HepG2 (cell line): ENCODE results near the gene SLC25A47. TPM values are rescaled to one million over a fixed set of nuclear protein-coding genes. Genes with fewer than 3 reads are reported as not detected.

Source experiments
- ATAC-seq: fragments of 200-7000 bp; cut with Tn5 transposase; 3 replicates; pipeline ENCODE4 v1.9.1; 2020; ENCODE audit warnings: mild to moderate bottlenecking, moderate library complexity
- BruUV-seq: library from RNA; stranded (reverse); fragments of 400-500 nt; replicated peaks from 2 replicates; lab custom pipeline; 2021; lab: Mats Ljungman, UMichigan
- CTCF ChIA-PET: fragments of 300-600 bp; formaldehyde crosslinking; extraction: SDS; loops from one replicate; lab custom pipeline; 2021; ENCODE audit warnings: low total read pairs, inconsistent platforms, low intra/inter-chr PET ratio; lab: Yijun Ruan, JAX
- POLR2A ChIA-PET: fragments of 350-600 bp; sonication (Branson Sonifier 250); formaldehyde crosslinking; loops from one replicate; lab custom pipeline; 2020; ENCODE audit warnings: antibody characterized with exemption, inconsistent platforms; lab: Yijun Ruan, JAX
- DNase-seq: peaks from one replicate; pipeline ENCODE4 v3.0.0-alpha.2; 2015; ENCODE audit warnings: low spot score
- FAIRE-seq: peaks from 3 replicates; lab custom pipeline; 2011; peaks lifted over from hg19 to GRCh38; lab: Jason Lieb, UNC
- H2AFZ ChIP-seq: one replicate; pipeline ENCODE4 v1.6.1; 2011; ENCODE audit warnings: low read length, inconsistent platforms
- H3K27ac ChIP-seq: fragments of 300-600 bp; 3 replicates; pipeline ENCODE4 v1.8.0; 2011; ENCODE audit warnings: mixed run types, mild to moderate bottlenecking, mixed read lengths, low read length, inconsistent platforms; ENCODE audit not compliant: insufficient read depth; ENCODE audit errors: extremely low read length
- H3K27me3 ChIP-seq, 2 experiments: fragments of 200-600 bp in 1 of 2; 2 replicates in 1 of 2; 3 replicates in 1 of 2; pipeline versions ENCODE4 v1.6.0 to v1.8.0; 2011; ENCODE audit warnings: low read length in 2 of 2, mild to moderate bottlenecking in 2 of 2, moderate library complexity in 2 of 2, inconsistent platforms in 1 of 2; ENCODE audit not compliant: insufficient read depth in 2 of 2, control insufficient read depth in 1 of 2
- H3K36me3 ChIP-seq, 2 experiments: fragments of 200-600 bp in 1 of 2; replicated peaks in 1 of 2; 2 replicates in 1 of 2; 3 replicates in 1 of 2; pipeline versions ENCODE4 v1.5.1 to v1.8.0; 2011; ENCODE audit warnings: low read length in 2 of 2, inconsistent platforms in 1 of 2; ENCODE audit not compliant: insufficient read depth in 2 of 2, control insufficient read depth in 1 of 2
- H3K4me1 ChIP-seq: 2 replicates; pipeline ENCODE4 v1.5.1; 2012; ENCODE audit warnings: low read length, inconsistent platforms; ENCODE audit not compliant: insufficient read depth
- H3K4me2 ChIP-seq: 2 replicates; pipeline ENCODE4 v1.6.0; 2011; ENCODE audit warnings: low read depth, low read length, inconsistent platforms
- H3K4me3 ChIP-seq, 3 experiments: fragments of 200-600 bp in 1 of 3; sonication (generic), shearing (Covaris generic) in 1 of 3; replicated peaks in 1 of 3; 2 replicates each; pipeline ENCODE4 v1.5.1; 2011 to 2016; ENCODE audit warnings: low read length in 3 of 3, inconsistent platforms in 2 of 3, low read depth in 2 of 3, mild to moderate bottlenecking in 2 of 3, control low read depth in 1 of 3, mixed read lengths in 1 of 3; ENCODE audit not compliant: insufficient read depth in 1 of 3
- H3K79me2 ChIP-seq: one replicate; pipeline ENCODE4 v1.6.1; 2011; ENCODE audit warnings: low read length, inconsistent platforms; ENCODE audit not compliant: insufficient read depth
- H3K9ac ChIP-seq: 2 replicates; pipeline ENCODE4 v1.6.0; 2011; ENCODE audit warnings: mild to moderate bottlenecking, low read depth, low read length, inconsistent platforms; ENCODE audit not compliant: insufficient read depth
- H3K9me3 ChIP-seq: 2 replicates; pipeline ENCODE4 v1.5.1; 2012; ENCODE audit warnings: mild to moderate bottlenecking, low read length
- H4K20me1 ChIP-seq: 2 replicates; pipeline ENCODE4 v1.6.0; 2011; ENCODE audit warnings: inconsistent platforms, mild to moderate bottlenecking, low read length, moderate library complexity; ENCODE audit not compliant: insufficient read depth
- ASH2L ChIP-seq: fragments of 300-600, 200-600 bp; sonication (generic); IDR thresholded peaks from 2 replicates; pipeline ENCODE4 v1.7.0; 2017; ENCODE audit warnings: low read depth, mild to moderate bottlenecking, moderate library complexity, mixed read lengths, low read length; ENCODE audit not compliant: insufficient read length
- CCAR2 ChIP-seq: fragments of 200-400 bp; formaldehyde crosslinking; optimal IDR thresholded peaks from 2 replicates; pipeline ENCODE3; 2018; ENCODE audit warnings: low read depth, mild to moderate bottlenecking, low read length, moderate library complexity
- CTCF ChIP-seq: sonication (generic); formaldehyde crosslinking; IDR thresholded peaks from 2 replicates; pipeline ENCODE4 v1.5.0; 2020; ENCODE audit warnings: mild to moderate bottlenecking, missing genetic modification reagents, moderate library complexity
- HNRNPL ChIP-seq: fragments of 200-400 bp; formaldehyde crosslinking; IDR thresholded peaks from 2 replicates; pipeline ENCODE4 v1.6.1; 2017; ENCODE audit warnings: mild to moderate bottlenecking, low read depth, low read length
- RBM22 ChIP-seq: fragments of 200-400 bp; formaldehyde crosslinking; optimal IDR thresholded peaks from 2 replicates; pipeline ENCODE3; 2017; ENCODE audit warnings: mild to moderate bottlenecking, low read length, moderate library complexity
- WGBS: methylation state at CpG from one replicate; pipeline ENCODE4 v1.1.6; 2017; ENCODE audit warnings: low lambda C conversion rate; 5-methylcytosine and 5-hydroxymethylcytosine counted together
- in situ Hi-C: cut with HindIII; loops from 2 replicates; pipeline ENCODE4 v1.10.0; 2017; ENCODE audit warnings: low pct_unique_long_range_greater_than_20kb; ENCODE audit not compliant: extremely low pct_ligation_motif_present
- intact Hi-C: fragments of 100-400 bp; cut with micrococcal nuclease; formaldehyde crosslinking; loops from one replicate; pipeline ENCODE4 v1.10.0; 2022; ENCODE audit not compliant: unreplicated experiment
- polyA plus RNA-seq, 8 experiments: library from polyadenylated mRNA; depleted of rRNA in 3 of 8; stranded (reverse) in 7 of 8; unstranded in 1 of 8; fragments of >200 nt; fragmentation: Illumina TruSeq in 4 of 8; extraction: Trizol in 4 of 8; gene quantifications; 2 replicates each; pipeline versions ENCODE4 v1.2.1 to v1.2.3, GENCODE V29; 2011 to 2016; ENCODE audit warnings: low read depth in 4 of 8, missing spikeins in 1 of 8, mixed read lengths in 1 of 8; ENCODE audit not compliant: insufficient read depth in 1 of 8
- total RNA-seq, 5 experiments: library from RNA; depleted of rRNA; stranded (reverse); fragments of >200 nt; fragmentation: Illumina TruSeq; extraction: Trizol; gene quantifications; 2 replicates each; pipeline ENCODE4 v1.2.3, GENCODE V29; 2016; ENCODE audit warnings: low read depth in 1 of 5
- TF ChIP-seq, protein P1 (sequence below): sonication (generic); formaldehyde crosslinking; IDR thresholded peaks from 2 replicates; pipeline ENCODE4 v1.8.0; 2022; ENCODE audit warnings: mild to moderate bottlenecking, missing genetic modification reagents
- TF ChIP-seq, protein P2 (sequence below): sonication (generic); formaldehyde crosslinking; IDR thresholded peaks from 2 replicates; pipeline ENCODE4 v1.5.1; 2020; ENCODE audit warnings: mild to moderate bottlenecking, missing genetic modification reagents, moderate library complexity

Gene SLC25A47
- total and polyA plus RNA-seq, 2 of the 13 experiments (the other 11 are each of a cell fraction or from before 2014, with no cell fraction given) = 1.0 to 1.7 TPM

DNA sequence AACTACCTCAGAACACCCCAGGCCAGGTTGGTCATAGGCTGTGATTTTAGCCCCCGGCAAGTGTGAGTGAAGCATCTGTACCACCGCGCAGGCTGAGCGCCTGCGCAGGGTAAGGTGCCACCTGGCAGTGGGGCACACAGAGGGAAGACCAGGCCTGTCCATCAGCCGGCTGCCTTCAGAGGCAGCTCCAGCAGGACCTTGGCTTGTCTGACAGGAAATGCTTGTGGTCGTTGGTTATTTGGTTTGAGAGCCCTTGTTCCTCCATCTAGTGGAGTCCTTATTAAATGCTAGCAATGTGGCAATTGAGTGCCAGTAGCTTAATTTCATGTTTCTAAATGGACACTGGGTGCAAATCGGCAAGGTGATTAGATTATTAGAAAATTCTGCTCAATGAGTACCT, 44.4 kb upstream of the SLC25A47 start:
- FAIRE-seq (no peak), ATAC-seq (peak; percentile 54), DNase-seq (peak; percentile 40)
- no peak overlapping the region for H2AFZ ChIP-seq
- H4K20me1 ChIP-seq = peaks cover 27% of the 10 kb centered on the region
- peak overlapping the region; percentile 47 for H3K27ac ChIP-seq
- no TSS peak for BruUV-seq
- H3K9ac ChIP-seq = peak overlapping the region; percentile 2; the same call in 1 of the 2 replicates
- ChIA-PET CTCF (no interaction called here), POLR2A (interaction anchor here (1.2 kb wide), 1 partner anchor 31 kb away, joined by 3 read pairs; no protein-coding TSS in a partner anchor)
- H3K79me2 ChIP-seq = peaks cover 63% of the 10 kb centered on the region
- 61% methylated on average over 3 of the region's 8 CpGs for WGBS
- no peak overlapping the region for H3K4me3 ChIP-seq
- peaks cover 15 to 45% of the 10 kb centered on the region in 2 experiments for H3K36me3 ChIP-seq
- no peaks in the 10 kb centered on the region for H3K9me3 ChIP-seq
- in situ Hi-C loops (no loop called here), intact Hi-C loops (no loop called here)
- 0 out of 2 replicates have a peak overlapping the region, but pooled peaks have one; percentile 30 for H3K4me2 ChIP-seq
- peaks cover 51% of the 10 kb centered on the region for H3K4me1 ChIP-seq
- TF ChIP-seq CTCF (peak; percentile 21; the same call in 1 of the 2 replicates), ASH2L (peak; percentile 3), RBM22 (peak; percentile 54), HNRNPL (0 out of 2 replicates have a peak, but pooled peaks have one; percentile 55), CCAR2 (no peak)
- TF ChIP-seq, protein P1, sequence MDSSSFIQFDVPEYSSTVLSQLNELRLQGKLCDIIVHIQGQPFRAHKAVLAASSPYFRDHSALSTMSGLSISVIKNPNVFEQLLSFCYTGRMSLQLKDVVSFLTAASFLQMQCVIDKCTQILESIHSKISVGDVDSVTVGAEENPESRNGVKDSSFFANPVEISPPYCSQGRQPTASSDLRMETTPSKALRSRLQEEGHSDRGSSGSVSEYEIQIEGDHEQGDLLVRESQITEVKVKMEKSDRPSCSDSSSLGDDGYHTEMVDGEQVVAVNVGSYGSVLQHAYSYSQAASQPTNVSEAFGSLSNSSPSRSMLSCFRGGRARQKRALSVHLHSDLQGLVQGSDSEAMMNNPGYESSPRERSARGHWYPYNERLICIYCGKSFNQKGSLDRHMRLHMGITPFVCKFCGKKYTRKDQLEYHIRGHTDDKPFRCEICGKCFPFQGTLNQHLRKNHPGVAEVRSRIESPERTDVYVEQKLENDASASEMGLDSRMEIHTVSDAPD = no peak
- TF ChIP-seq, protein P2, sequence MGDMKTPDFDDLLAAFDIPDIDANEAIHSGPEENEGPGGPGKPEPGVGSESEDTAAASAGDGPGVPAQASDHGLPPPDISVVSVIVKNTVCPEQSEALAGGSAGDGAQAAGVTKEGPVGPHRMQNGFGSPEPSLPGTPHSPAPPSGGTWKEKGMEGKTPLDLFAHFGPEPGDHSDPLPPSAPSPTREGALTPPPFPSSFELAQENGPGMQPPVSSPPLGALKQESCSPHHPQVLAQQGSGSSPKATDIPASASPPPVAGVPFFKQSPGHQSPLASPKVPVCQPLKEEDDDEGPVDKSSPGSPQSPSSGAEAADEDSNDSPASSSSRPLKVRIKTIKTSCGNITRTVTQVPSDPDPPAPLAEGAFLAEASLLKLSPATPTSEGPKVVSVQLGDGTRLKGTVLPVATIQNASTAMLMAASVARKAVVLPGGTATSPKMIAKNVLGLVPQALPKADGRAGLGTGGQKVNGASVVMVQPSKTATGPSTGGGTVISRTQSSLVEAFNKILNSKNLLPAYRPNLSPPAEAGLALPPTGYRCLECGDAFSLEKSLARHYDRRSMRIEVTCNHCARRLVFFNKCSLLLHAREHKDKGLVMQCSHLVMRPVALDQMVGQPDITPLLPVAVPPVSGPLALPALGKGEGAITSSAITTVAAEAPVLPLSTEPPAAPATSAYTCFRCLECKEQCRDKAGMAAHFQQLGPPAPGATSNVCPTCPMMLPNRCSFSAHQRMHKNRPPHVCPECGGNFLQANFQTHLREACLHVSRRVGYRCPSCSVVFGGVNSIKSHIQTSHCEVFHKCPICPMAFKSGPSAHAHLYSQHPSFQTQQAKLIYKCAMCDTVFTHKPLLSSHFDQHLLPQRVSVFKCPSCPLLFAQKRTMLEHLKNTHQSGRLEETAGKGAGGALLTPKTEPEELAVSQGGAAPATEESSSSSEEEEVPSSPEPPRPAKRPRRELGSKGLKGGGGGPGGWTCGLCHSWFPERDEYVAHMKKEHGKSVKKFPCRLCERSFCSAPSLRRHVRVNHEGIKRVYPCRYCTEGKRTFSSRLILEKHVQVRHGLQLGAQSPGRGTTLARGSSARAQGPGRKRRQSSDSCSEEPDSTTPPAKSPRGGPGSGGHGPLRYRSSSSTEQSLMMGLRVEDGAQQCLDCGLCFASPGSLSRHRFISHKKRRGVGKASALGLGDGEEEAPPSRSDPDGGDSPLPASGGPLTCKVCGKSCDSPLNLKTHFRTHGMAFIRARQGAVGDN (CRISPR knock-in tag) = peak; percentile 33
- H3K27me3 ChIP-seq = no peaks in the 10 kb centered on the region
